ENCODE measurements around the gene ZC3H7B. TPM values are rescaled to one million over a fixed set of nuclear protein-coding genes. Genes with fewer than 3 reads are reported as not detected.

Gene ZC3H7B
- total RNA-seq, 1 experiment from 2014 or later: 53.4 TPM

DNA sequence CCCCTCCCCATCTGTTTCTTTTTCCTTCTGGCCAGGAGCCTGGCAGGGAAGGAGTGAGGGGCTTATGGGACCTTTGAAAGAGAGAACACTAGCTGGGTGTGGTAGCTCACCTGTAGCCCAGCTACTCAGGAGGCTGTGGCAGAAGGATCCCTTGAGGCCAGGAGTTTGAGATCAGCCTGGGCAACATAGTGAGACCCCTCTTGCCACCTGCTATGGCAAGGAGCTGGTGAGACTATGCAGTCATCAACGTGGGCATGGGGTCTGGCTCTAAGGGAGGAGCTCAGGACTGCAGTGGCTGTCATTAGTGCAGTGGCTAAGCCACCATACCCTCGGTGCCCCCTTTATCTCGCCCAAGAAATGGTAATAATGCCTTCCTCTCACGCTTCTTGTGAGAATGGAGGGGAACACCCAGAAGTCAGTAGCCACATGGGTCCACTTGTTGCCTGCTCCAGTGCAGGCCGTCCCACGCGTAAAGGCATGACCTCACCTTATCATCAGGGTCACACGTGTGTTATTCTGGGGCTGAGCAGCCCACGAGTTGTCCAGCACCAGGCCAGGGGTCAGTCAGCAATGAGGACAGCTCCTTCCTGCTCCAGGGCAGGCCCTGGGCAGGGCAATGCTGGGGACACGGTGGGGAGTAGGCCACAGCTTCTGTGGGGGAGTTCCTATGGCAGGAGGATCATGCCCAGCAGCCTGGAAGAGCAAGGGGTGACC, 52.7 kb downstream of the ZC3H7B start:
- POLR2A ChIA-PET: interaction anchor here (0.6 to 1.0 kb wide), 2 partner anchors 13 to 105 kb away, joined by 3 read pairs; no protein-coding TSS in a partner anchor
- Mint-ChIP-seq H3K9me3 (ENCODE audit: unreplicated experiment) (no peaks in the 10 kb centered on the region), H3K4me3 (ENCODE audit: unreplicated experiment) (no peak overlapping the region), H3K27me3 (ENCODE audit: insufficient read depth, unreplicated experiment) (no peaks in the 10 kb centered on the region), H3K27ac (ENCODE audit: low read depth, unreplicated experiment) (peak overlapping the region; percentile 64), H3K4me1 (ENCODE audit: insufficient read depth, unreplicated experiment) (peaks cover 20% of the 10 kb centered on the region), H3K36me3 (ENCODE audit: insufficient read depth, unreplicated experiment) (peaks cover 28% of the 10 kb centered on the region)
- intact Hi-C loops (cut with micrococcal nuclease): no loop called here
- no peak for DNase-seq (ENCODE audit: unreplicated experiment)
- BruUV-seq (replicated peaks): no TSS peak
- CTCF ChIA-PET: interaction anchor here (0.5 kb wide), 1 partner anchor 72 kb away, joined by 3 read pairs; no protein-coding TSS in a partner anchor
- TF ChIP-seq, protein P1, sequence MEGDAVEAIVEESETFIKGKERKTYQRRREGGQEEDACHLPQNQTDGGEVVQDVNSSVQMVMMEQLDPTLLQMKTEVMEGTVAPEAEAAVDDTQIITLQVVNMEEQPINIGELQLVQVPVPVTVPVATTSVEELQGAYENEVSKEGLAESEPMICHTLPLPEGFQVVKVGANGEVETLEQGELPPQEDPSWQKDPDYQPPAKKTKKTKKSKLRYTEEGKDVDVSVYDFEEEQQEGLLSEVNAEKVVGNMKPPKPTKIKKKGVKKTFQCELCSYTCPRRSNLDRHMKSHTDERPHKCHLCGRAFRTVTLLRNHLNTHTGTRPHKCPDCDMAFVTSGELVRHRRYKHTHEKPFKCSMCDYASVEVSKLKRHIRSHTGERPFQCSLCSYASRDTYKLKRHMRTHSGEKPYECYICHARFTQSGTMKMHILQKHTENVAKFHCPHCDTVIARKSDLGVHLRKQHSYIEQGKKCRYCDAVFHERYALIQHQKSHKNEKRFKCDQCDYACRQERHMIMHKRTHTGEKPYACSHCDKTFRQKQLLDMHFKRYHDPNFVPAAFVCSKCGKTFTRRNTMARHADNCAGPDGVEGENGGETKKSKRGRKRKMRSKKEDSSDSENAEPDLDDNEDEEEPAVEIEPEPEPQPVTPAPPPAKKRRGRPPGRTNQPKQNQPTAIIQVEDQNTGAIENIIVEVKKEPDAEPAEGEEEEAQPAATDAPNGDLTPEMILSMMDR (IDR thresholded peaks at IDR 0.05; ENCODE audit: unreplicated experiment): no peak

- Mint-ChIP-seq H3K36me3 (ENCODE audit: insufficient read depth, unreplicated experiment) (peaks cover 28% of the 10 kb centered on the region), H3K27ac (ENCODE audit: low read depth, unreplicated experiment) (no peak overlapping the region), H3K4me1 (ENCODE audit: insufficient read depth, unreplicated experiment) (peaks cover 18% of the 10 kb centered on the region), H3K27me3 (ENCODE audit: insufficient read depth, unreplicated experiment) (no peaks in the 10 kb centered on the region), H3K4me3 (ENCODE audit: unreplicated experiment) (no peak overlapping the region), H3K9me3 (ENCODE audit: unreplicated experiment) (no peaks in the 10 kb centered on the region)
- no TSS peak for BruUV-seq (replicated peaks)
- POLR2A ChIA-PET: no interaction called here
- CTCF ChIA-PET: no interaction called here
- intact Hi-C loops (cut with micrococcal nuclease): no loop called here
- TF ChIP-seq, protein P1 (IDR thresholded peaks at IDR 0.05; ENCODE audit: unreplicated experiment): no peak
- no peak for DNase-seq (ENCODE audit: unreplicated experiment)
Observed at GRCh38 chr22:41354979-41355378, 53.7 kb downstream of the ZC3H7B start.

DNA sequence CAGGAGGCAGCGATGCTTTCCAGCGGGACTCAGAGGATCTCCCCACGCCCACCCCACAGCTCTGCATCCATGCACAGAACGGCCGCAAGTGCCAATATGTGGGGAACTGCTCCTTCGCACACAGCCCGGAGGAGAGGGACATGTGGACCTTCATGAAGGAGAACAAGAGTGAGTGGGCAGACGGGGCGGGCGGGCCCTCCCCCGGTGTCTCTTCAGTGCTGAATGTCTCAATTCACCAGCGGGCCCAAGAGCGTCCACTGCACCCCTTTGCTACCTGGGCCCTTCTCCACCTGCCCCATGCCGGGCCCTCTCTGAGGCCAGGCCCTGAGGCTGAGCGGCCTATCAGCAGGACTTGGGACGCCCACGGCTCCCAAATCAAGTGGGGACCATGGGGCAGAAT, 54.6 kb downstream of the ZC3H7B start:
- no peak overlapping the region for H3K27ac Mint-ChIP-seq (ENCODE audit: low read depth, unreplicated experiment)
- DNase-seq (ENCODE audit: unreplicated experiment): no peak
- ChIA-PET POLR2A (no interaction called here), CTCF (no interaction called here)
- intact Hi-C loops (cut with micrococcal nuclease): no loop called here
- H3K4me1 Mint-ChIP-seq (ENCODE audit: insufficient read depth, unreplicated experiment): peaks cover 9% of the 10 kb centered on the region
- TF ChIP-seq, protein P1 (IDR thresholded peaks at IDR 0.05; ENCODE audit: unreplicated experiment): no peak
- no peaks in the 10 kb centered on the region for H3K9me3 Mint-ChIP-seq (ENCODE audit: unreplicated experiment)
- BruUV-seq (replicated peaks): no TSS peak
- no peaks in the 10 kb centered on the region for H3K27me3 Mint-ChIP-seq (ENCODE audit: insufficient read depth, unreplicated experiment)
- no peak overlapping the region for H3K4me3 Mint-ChIP-seq (ENCODE audit: unreplicated experiment)
- H3K36me3 Mint-ChIP-seq (ENCODE audit: insufficient read depth, unreplicated experiment): peaks cover 28% of the 10 kb centered on the region

DNA sequence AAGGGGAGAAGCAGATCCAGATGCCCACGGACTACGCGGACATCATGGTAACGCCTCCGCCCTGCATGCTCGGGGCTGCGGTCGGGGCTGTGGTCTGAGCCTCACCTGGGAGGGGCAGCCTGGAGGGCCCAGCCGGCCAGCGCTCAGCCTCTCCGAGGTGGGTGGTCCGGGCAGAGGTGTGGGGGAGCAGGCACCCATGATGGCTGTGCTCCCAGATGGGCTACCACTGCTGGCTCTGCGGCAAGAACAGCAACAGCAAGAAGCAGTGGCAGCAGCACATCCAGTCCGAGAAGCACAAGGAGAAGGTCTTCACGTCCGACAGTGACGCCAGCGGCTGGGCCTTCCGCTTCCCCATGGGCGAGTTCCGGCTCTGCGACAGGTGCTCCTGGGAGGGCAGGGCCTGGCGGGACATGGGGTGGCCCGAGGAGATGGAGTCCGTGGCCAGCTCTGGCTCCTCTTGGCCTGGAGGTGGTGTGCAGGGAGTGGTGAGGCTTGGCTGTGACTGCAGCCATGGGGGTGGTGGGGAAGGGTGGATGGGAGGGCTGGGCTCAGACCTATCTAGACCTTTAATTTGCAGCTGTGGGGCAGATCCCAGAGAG, 55.2 kb downstream of the ZC3H7B start:
- POLR2A ChIA-PET: no interaction called here
- intact Hi-C loops (cut with micrococcal nuclease): no loop called here
- H3K27ac Mint-ChIP-seq (ENCODE audit: low read depth, unreplicated experiment): no peak overlapping the region

More for the DNA sequence above, 55.2 kb downstream of the ZC3H7B start:
- no peaks in the 10 kb centered on the region for H3K27me3 Mint-ChIP-seq (ENCODE audit: insufficient read depth, unreplicated experiment)
- TF ChIP-seq, protein P1 (IDR thresholded peaks at IDR 0.05; ENCODE audit: unreplicated experiment): no peak
- no peaks in the 10 kb centered on the region for H3K9me3 Mint-ChIP-seq (ENCODE audit: unreplicated experiment)
- no peak for DNase-seq (ENCODE audit: unreplicated experiment)
- peaks cover 28% of the 10 kb centered on the region for H3K36me3 Mint-ChIP-seq (ENCODE audit: insufficient read depth, unreplicated experiment)
- no peak overlapping the region for H3K4me3 Mint-ChIP-seq (ENCODE audit: unreplicated experiment)
- CTCF ChIA-PET: no interaction called here
- no TSS peak for BruUV-seq (replicated peaks)
- peaks cover 5% of the 10 kb centered on the region for H3K4me1 Mint-ChIP-seq (ENCODE audit: insufficient read depth, unreplicated experiment)

Data from MCF 10A (cell line).